Neural progenitor cell (in vitro differentiated cells): Measurements from ENCODE around the gene CLSTN2. TPM values are rescaled to one million over a fixed set of nuclear protein-coding genes. Genes with fewer than 3 reads are reported as not detected.
A peak's percentile ranks its signal among the peaks of the same experiment; 100 is the strongest.

Experiments
- DNase-seq: peaks from one replicate; pipeline ENCODE4 v3.0.0-alpha.2; 2016; ENCODE audit warnings: low spot score
- H2AFZ ChIP-seq: fragments of 200-600 bp; sonication (generic); replicated peaks from 2 replicates; pipeline ENCODE4 v1.6.1; 2016; ENCODE audit warnings: antibody characterized with exemption
- H3F3A ChIP-seq: fragments of 200-600 bp; sonication (generic); 2 replicates; pipeline ENCODE4 v1.6.1; 2016; ENCODE audit warnings: antibody characterized with exemption, low read depth
- H3K27ac ChIP-seq: fragments of 200-600 bp; sonication (generic); 2 replicates; pipeline ENCODE4 v1.5.1; 2016; ENCODE audit warnings: mild to moderate bottlenecking
- H3K27me3 ChIP-seq: fragments of 200-600 bp; sonication (generic); 2 replicates; pipeline ENCODE4 v1.6.1; 2016; ENCODE audit warnings: mild to moderate bottlenecking, moderate library complexity
- H3K36me3 ChIP-seq: fragments of 200-600 bp; sonication (generic); 2 replicates; pipeline ENCODE4 v1.5.1; 2016
- H3K4me1 ChIP-seq: fragments of 200-600 bp; sonication (generic); 2 replicates; pipeline ENCODE4 v1.6.1; 2016; ENCODE audit warnings: mixed run types
- H3K4me2 ChIP-seq: fragments of 200-600 bp; sonication (generic); 2 replicates; pipeline ENCODE4 v1.6.1; 2016
- H3K4me3 ChIP-seq: fragments of 200-600 bp; sonication (generic); 2 replicates; pipeline ENCODE4 v1.5.1; 2016
- H3K79me2 ChIP-seq: fragments of 200-600 bp; sonication (generic); 2 replicates; pipeline ENCODE4 v1.6.1; 2016; ENCODE audit warnings: low read depth
- H3K9ac ChIP-seq: fragments of 200-600 bp; sonication (generic); 2 replicates; pipeline ENCODE4 v1.6.1; 2016
- H3K9me3 ChIP-seq: fragments of 200-600 bp; sonication (generic); 2 replicates; pipeline ENCODE4 v1.5.1; 2016; ENCODE audit warnings: low read depth
- H4K20me1 ChIP-seq: fragments of 200-600 bp; sonication (generic); 2 replicates; pipeline ENCODE4 v1.6.1; 2016; ENCODE audit warnings: low read depth
- H3K27ac Mint-ChIP-seq: 3 replicates; pipeline ENCODE4 v1.8.0; 2021; ENCODE audit warnings: mixed read lengths
- H3K27me3 Mint-ChIP-seq: 2 replicates; pipeline ENCODE4 v1.8.0; 2022; ENCODE audit warnings: low read depth, mild to moderate bottlenecking, inconsistent platforms, moderate library complexity, mixed read lengths; ENCODE audit not compliant: insufficient read depth
- H3K36me3 Mint-ChIP-seq: 3 replicates; pipeline ENCODE4 v1.8.0; 2021; ENCODE audit warnings: mixed read lengths
- H3K4me1 Mint-ChIP-seq: 3 replicates; pipeline ENCODE4 v1.8.0; 2021; ENCODE audit warnings: mixed read lengths
- H3K4me3 Mint-ChIP-seq: 3 replicates; pipeline ENCODE4 v1.8.0; 2021; ENCODE audit warnings: mild to moderate bottlenecking, moderate library complexity, mixed read lengths
- H3K9me3 Mint-ChIP-seq: 3 replicates; pipeline ENCODE4 v1.8.0; 2020; ENCODE audit warnings: mixed read lengths
- CTCF ChIP-seq: fragments of 200-600 bp; sonication (generic); IDR thresholded peaks from 2 replicates; pipeline ENCODE4 v1.5.1; 2017; ENCODE audit warnings: antibody characterized with exemption, mild to moderate bottlenecking
- EZH2 ChIP-seq: fragments of 200-600 bp; sonication (generic); IDR thresholded peaks from 2 replicates; pipeline ENCODE4 v1.6.1; 2017; ENCODE audit warnings: antibody characterized with exemption, mild to moderate bottlenecking, moderate library complexity
- EZH2phosphoT487 ChIP-seq: fragments of 200-600 bp; sonication (generic); IDR thresholded peaks from 2 replicates; pipeline ENCODE4 v1.6.1; 2017; ENCODE audit warnings: antibody characterized with exemption
- total RNA-seq: library from RNA; depleted of rRNA; stranded (reverse); fragments of >200 nt; gene quantifications from 2 replicates; pipeline ENCODE4 v1.2.3, GENCODE V29; 2015; ENCODE audit warnings: low replicate concordance

The CLSTN2 gene
- total RNA-seq, 1 donor from 2014 or later = 0.22 TPM

- peaks cover 4% of the 10 kb centered on the region for H3K9me3 Mint-ChIP-seq
- peaks cover 12% of the 10 kb centered on the region for H3K4me1 Mint-ChIP-seq
- TF ChIP-seq CTCF (no peak), EZH2phosphoT487 (no peak), EZH2 (no peak)
- H3K79me2 ChIP-seq = no peaks in the 10 kb centered on the region
- no peak overlapping the region for H3K27ac ChIP-seq
- no peak overlapping the region for H3K4me3 ChIP-seq
- H3K9ac ChIP-seq = no peak overlapping the region
- H3K27me3 Mint-ChIP-seq = peaks cover 3% of the 10 kb centered on the region
- H3F3A ChIP-seq = peaks cover 10% of the 10 kb centered on the region
- H3K4me3 Mint-ChIP-seq = no peak overlapping the region
- no peak for DNase-seq
- no peaks in the 10 kb centered on the region for H3K36me3 ChIP-seq
- H3K4me1 ChIP-seq = peaks cover 12% of the 10 kb centered on the region
- no peak overlapping the region for H2AFZ ChIP-seq
- peaks cover 60% of the 10 kb centered on the region for H3K27me3 ChIP-seq
- H3K36me3 Mint-ChIP-seq = no peaks in the 10 kb centered on the region
- H4K20me1 ChIP-seq = peaks cover 36% of the 10 kb centered on the region
- no peaks in the 10 kb centered on the region for H3K9me3 ChIP-seq
- no peak overlapping the region for H3K27ac Mint-ChIP-seq
- no peak overlapping the region for H3K4me2 ChIP-seq
Observed at GRCh38 chr3:140205598-140205997, 270.6 kb downstream of the CLSTN2 start.

- H2AFZ ChIP-seq = no peak overlapping the region
- H3K4me2 ChIP-seq = no peak overlapping the region
- H3F3A ChIP-seq = peaks cover 10% of the 10 kb centered on the region
- no peak overlapping the region for H3K27ac Mint-ChIP-seq
- DNase-seq = peak; percentile 77
- H3K9ac ChIP-seq = no peak overlapping the region
- H3K4me3 ChIP-seq = no peak overlapping the region
- no peaks in the 10 kb centered on the region for H3K36me3 ChIP-seq
- peaks cover 36% of the 10 kb centered on the region for H4K20me1 ChIP-seq
- H3K27me3 ChIP-seq = peaks cover 52% of the 10 kb centered on the region
- peaks cover 12% of the 10 kb centered on the region for H3K4me1 Mint-ChIP-seq
- H3K27me3 Mint-ChIP-seq = peaks cover 3% of the 10 kb centered on the region
- peaks cover 4% of the 10 kb centered on the region for H3K9me3 Mint-ChIP-seq
- no peaks in the 10 kb centered on the region for H3K9me3 ChIP-seq
- H3K4me1 ChIP-seq = peaks cover 12% of the 10 kb centered on the region
- H3K27ac ChIP-seq = no peak overlapping the region
- TF ChIP-seq EZH2 = no peak
- TF ChIP-seq CTCF = peak; percentile 32
- no peaks in the 10 kb centered on the region for H3K79me2 ChIP-seq
- no peak overlapping the region for H3K4me3 Mint-ChIP-seq
- H3K36me3 Mint-ChIP-seq = no peaks in the 10 kb centered on the region
Observed at GRCh38 chr3:140206196-140207040, 271.4 kb downstream of the CLSTN2 start.

GRCh38 chr3:140207541-140207940 is 272.6 kb downstream of the CLSTN2 start:
- H3K27ac ChIP-seq = no peak overlapping the region
- H3K4me3 Mint-ChIP-seq = no peak overlapping the region
- peaks cover 36% of the 10 kb centered on the region for H4K20me1 ChIP-seq
- H3K36me3 ChIP-seq = no peaks in the 10 kb centered on the region
- H3K9me3 Mint-ChIP-seq = no peaks in the 10 kb centered on the region
- no peak for DNase-seq
- H3K27me3 Mint-ChIP-seq = peaks cover 7% of the 10 kb centered on the region
- peaks cover 10% of the 10 kb centered on the region for H3F3A ChIP-seq
- no peaks in the 10 kb centered on the region for H3K36me3 Mint-ChIP-seq
- no peak overlapping the region for H3K4me2 ChIP-seq
- H3K9me3 ChIP-seq = no peaks in the 10 kb centered on the region
- H3K4me3 ChIP-seq = no peak overlapping the region
- no peak overlapping the region for H3K9ac ChIP-seq
- no peak overlapping the region for H2AFZ ChIP-seq
- H3K4me1 Mint-ChIP-seq = peaks cover 12% of the 10 kb centered on the region
- no peak overlapping the region for H3K27ac Mint-ChIP-seq
- no peak for TF ChIP-seq EZH2phosphoT487
- TF ChIP-seq EZH2 = no peak
- TF ChIP-seq CTCF = no peak
- peaks cover 41% of the 10 kb centered on the region for H3K27me3 ChIP-seq
- H3K4me1 ChIP-seq = peaks cover 12% of the 10 kb centered on the region
- no peaks in the 10 kb centered on the region for H3K79me2 ChIP-seq
